Hematopoietic multipotent progenitor cell treated with erythropoietin and hydrocortisone succinate and interleukin-3 and kit ligand, for 15 days (in vitro differentiated cells): ENCODE results near the gene L1TD1.
"Not testable (repeated sequence)": the region's sequence is repeated elsewhere in the genome, so short reads cannot be mapped to it uniquely, and the experiment has no call there.

Experiments
- DNase-seq: peaks from one replicate; pipeline ENCODE4 v3.0.0-alpha.2; 2015; ENCODE audit warnings: low spot score

L1TD1 gene

GRCh38 chr1:62207187-62207586 is 12.5 kb downstream of the L1TD1 start:
- DNase-seq: no peak

DNA sequence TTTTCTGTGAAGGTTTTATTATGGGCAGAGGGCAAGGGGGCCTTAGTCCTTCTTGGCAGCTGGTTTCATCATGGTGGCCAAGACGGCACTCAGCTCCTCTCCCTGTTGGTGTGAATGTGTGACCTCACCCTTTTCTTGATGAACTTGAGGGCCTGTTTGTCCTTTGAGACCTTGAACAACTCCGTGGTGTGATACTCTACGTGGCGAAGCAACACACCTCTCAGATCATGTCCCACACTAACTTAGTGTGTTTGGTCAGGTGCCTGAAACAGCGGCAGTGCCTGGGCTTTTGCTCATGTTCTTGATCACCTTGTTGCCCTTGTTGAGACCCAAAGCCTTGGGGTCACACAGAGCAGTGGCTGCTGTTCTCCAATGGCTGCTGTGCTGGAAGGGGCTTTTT is 13.4 kb downstream of the L1TD1 start:
- DNase-seq: no peak

DNA sequence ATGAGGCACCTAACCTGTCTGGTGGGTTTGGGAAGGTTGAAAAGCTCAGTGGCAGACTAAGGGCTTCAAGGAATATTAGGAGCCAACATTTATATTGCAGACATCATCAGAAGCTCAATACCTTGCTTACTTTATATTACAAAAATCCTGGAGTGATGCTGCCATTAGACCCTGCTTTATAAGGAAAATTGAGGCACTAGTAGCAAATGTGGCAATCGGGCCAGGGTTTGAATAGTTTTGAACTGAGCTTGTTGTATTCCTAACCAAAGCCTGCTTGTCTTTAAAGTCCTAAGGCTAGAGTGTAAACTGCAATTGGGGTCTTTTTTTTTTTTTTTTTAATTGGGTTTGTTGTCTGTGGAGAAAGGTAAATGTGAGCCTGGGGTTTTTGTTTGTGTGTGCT is 14.3 kb downstream of the L1TD1 start:
- no peak for DNase-seq

DNA sequence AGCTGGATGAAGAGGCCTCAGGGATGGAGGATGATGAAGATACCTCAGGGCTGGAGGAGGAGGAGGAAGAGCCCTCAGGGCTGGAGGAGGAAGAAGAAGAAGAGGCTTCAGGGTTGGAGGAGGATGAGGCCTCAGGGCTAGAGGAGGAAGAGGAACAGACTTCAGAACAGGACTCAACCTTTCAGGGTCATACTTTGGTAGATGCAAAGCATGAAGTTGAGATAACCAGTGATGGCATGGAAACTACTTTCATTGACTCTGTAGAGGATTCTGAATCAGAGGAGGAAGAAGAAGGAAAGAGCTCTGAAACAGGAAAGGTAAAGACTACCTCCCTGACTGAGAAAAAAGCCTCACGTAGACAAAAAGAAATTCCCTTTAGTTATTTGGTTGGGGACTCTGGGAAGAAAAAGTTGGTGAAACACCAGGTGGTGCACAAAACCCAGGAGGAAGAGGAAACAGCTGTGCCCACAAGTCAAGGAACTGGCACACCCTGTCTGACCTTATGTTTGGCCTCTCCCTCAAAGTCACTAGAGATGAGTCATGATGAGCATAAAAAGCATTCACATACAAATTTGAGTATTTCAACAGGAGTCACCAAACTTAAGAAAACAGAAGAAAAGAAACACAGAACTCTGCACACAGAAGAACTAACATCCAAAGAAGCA is 15.4 kb downstream of the L1TD1 start:
- DNase-seq: no peak

- no peak for DNase-seq
Measured at GRCh38 chr1:62210960-62211359, 16.3 kb downstream of the L1TD1 start.

GRCh38 chr1:62212411-62212810 is 17.8 kb downstream of the L1TD1 start:
- DNase-seq: no peak

GRCh38 chr1:62213075-62213914 is 18.6 kb downstream of the L1TD1 start:
- DNase-seq: no peak

DNA sequence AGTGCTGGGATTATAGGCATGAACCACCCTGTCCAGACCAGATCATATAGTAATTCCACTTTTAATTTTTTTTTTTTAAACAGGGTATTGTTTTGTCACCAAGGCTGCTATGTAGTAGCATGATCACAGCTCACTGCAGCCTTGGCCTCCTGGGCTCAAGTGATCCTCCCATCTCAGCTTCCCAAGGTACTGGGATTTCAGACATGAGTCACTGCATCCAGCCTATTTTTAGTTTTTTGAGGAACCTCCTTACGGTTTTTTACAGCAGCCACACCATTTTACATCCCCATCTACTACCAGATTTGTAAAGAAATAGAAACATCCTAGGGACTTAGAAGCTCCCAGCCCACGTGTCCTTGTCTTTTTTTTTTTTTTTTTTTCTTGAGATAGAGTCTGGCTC is 24.0 kb downstream of the L1TD1 start:
- no peak for DNase-seq

DNA sequence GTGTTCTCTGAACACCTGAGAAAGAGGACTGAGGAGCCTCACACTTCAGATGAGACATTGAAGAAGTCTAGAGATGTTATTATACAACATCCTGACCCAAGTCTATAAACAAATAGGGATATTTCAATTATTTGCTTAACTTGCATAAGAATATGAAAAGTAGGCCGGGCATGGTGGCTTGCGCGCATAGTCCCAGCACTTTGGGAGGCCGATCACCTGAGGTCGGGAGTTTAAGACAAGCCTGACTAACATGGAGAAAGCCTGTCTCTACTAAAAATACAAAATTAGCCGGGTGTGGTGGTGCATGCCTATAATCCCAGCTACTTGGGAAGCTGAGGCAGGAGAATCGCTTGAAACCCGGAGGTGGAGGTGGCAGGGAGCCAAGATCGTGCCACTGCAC is 25.8 kb downstream of the L1TD1 start:
- not testable (repeated sequence) for DNase-seq

DNA sequence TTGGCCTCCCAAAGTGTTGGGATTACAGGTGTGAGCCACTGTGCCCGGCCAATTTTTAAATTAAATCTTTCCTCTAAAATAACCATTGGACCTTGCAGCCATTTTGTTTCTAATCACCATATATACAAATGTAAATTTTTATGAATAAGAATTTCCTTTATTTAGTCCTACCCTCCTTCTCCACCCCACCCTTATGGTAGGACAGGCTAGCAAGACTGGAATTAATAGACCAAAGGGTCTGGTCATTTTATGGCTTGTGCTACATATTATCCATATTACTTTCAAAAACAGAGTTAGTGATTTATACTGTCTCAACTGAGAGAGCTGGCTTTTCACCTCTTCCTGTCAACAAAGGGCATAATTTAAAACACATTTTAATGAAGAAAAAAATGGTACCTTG is 26.5 kb downstream of the L1TD1 start:
- no peak for DNase-seq

DNA sequence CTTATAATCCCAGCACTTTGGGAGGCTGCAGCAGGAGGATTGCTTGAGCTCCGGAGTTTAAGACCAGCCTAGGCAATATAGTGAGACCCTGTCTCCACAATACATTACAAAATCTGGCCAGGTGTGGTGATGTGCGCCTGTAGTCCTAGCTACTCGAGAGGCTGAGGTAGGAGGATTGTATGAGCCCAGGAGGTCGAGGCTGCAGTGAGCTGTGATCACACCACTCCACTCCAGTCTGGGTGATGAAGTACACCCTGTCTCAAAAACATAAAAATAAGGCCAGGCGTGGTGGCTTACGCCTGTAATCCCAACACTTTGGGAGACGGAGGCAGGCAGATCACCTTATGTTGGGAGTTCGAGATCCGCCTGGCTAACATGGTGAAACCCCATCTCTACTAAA is 27.7 kb downstream of the L1TD1 start:
- DNase-seq: no peak

- DNase-seq: no peak
Measured at GRCh38 chr1:62224182-62224581, 29.5 kb downstream of the L1TD1 start.

- no peak for DNase-seq
Measured at GRCh38 chr1:62227496-62227895, 32.8 kb downstream of the L1TD1 start.

GRCh38 chr1:62228136-62228882 is 33.7 kb downstream of the L1TD1 start:
- no peak for DNase-seq

- DNase-seq: no peak
Measured at GRCh38 chr1:62228883-62229187, 34.2 kb downstream of the L1TD1 start.

- no peak for DNase-seq
Measured at GRCh38 chr1:62229468-62229867, 34.8 kb downstream of the L1TD1 start.

- no peak for DNase-seq
Measured at GRCh38 chr1:62229932-62230331, 35.3 kb downstream of the L1TD1 start.

DNA sequence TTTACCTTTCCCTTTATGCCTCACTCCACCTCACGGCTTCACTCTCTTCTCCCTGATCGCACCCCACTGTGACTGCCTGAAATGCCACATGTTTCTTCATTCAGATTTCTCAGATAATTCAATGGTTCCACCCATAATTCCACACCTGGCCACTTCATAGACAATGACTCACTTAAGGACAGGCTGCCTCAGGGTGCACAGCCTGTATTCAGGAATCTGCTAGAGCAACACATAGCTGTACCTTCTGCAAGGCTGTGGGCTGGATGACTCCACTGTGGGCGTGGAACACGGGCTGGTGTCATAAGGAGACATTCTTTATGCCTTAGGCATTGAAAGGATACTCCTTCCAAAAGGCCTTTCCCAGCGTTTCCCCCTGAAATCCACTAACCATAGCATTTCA is 36.1 kb downstream of the L1TD1 start:
- DNase-seq: no peak

DNA sequence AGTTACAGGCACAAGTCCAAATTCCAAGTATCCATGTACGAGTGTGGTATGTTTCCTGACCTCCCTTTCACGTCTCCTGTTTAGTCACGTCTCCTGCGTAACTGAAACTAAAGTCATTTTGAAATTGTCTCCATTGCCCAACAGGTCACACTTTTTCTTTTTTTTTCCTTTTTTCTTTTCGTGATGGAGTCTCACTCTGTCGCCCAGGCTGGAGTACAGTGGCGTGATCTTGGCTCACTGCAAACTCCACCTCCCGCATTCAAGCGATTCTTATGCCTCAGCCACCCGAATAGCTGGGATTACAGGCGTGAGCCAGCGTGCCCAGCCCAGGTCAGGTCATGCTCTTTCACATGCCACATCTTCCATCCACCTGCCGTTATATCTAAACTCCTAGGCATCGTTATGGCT is 38.2 kb downstream of the L1TD1 start:
- no peak for DNase-seq

DNA sequence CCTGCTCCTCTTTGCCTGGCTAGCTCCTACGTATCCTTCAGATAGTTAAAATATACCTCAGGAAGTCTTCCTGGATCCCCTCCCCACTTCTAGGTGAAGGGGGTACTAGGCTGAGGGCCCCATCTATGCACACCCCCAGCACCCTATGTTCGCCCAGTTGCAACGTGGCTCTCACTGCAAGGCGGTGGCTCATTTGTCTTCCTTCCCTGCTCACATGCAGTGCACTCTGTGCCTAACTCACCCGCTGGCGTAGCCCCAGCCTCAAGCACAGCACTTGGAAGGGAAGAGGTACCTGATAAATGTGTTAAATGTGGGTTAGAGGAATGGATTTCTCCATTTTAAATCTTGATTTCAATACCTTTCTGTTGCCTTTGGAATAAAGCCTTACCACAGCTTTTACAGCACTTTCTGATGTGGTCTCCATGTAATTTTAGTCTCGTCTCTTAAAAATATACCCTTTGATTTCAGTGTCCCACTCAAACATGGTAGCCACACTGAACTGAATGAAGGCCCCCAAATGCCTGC is 39.3 kb downstream of the L1TD1 start:
- no peak for DNase-seq

GRCh38 chr1:62234688-62235087 is 40.0 kb downstream of the L1TD1 start:
- DNase-seq: no peak

DNA sequence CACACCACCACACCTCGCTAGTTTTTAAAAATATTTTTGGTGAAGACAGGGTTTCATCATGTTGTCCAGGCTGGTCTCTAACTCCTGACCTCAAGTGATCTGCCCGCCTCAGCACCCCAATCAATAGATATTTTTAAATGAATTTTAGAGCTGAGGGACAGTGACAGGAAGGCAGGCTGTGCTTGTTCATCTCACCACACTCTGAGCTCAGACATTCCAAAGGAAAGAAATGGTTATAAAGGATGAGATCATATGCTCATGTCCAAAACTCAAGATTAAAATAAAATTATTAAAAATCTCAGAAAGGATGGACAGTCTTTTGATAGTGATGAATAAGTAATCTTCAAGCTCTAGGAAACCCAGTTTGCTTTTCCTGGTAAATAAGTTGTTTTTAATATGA is 40.9 kb downstream of the L1TD1 start:
- no peak for DNase-seq

DNA sequence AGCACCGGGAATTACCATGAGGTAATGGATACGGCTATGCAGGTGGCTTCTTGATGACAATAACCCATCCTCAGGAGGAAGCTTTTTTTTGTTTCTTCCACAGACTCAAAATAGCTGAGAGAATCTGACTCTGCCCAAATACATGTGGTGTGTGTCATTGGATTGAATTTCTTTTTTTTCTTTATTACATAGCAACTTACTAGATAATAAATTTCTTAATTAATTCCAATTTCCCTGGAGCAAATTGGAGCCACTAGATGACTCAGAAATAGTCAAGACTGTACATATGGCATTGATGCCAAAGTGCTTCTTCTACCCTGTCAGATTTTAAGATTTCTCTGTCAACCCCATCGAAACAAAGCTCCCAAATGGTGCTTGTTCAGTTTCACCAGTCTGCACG is 42.7 kb downstream of the L1TD1 start:
- no peak for DNase-seq
